Measurements from ENCODE around the gene PIN1. TPM values are rescaled to one million over a fixed set of nuclear protein-coding genes. Genes with fewer than 3 reads are reported as not detected.

The PIN1 gene
- total and polyA plus RNA-seq, 11 donors, result 82.8 to 159 (median 93.1) TPM

- H3K27ac ChIP-seq, result no peak overlapping the region
- ATAC-seq (no peak), DNase-seq (no peak)
- no peaks in the 10 kb centered on the region for H3K36me3 ChIP-seq
- no peaks in the 10 kb centered on the region for H3K9me3 ChIP-seq
- 79 to 84% (median 81%) methylated on average over 16 of the region's 16 CpGs for WGBS, 4 donors
- H3K27me3 ChIP-seq, result no peaks in the 10 kb centered on the region
- no peaks in the 10 kb centered on the region for H3K4me1 ChIP-seq
- TF ChIP-seq POLR2A (IDR thresholded peaks at IDR 0.05), result no peak
- TF ChIP-seq, protein P1, sequence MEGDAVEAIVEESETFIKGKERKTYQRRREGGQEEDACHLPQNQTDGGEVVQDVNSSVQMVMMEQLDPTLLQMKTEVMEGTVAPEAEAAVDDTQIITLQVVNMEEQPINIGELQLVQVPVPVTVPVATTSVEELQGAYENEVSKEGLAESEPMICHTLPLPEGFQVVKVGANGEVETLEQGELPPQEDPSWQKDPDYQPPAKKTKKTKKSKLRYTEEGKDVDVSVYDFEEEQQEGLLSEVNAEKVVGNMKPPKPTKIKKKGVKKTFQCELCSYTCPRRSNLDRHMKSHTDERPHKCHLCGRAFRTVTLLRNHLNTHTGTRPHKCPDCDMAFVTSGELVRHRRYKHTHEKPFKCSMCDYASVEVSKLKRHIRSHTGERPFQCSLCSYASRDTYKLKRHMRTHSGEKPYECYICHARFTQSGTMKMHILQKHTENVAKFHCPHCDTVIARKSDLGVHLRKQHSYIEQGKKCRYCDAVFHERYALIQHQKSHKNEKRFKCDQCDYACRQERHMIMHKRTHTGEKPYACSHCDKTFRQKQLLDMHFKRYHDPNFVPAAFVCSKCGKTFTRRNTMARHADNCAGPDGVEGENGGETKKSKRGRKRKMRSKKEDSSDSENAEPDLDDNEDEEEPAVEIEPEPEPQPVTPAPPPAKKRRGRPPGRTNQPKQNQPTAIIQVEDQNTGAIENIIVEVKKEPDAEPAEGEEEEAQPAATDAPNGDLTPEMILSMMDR (IDR thresholded peaks at IDR 0.05), result no peak
- intact Hi-C loops (cut with DNase I), result no loop called here
- H3K4me3 ChIP-seq, result no peak overlapping the region
Observed at GRCh38 chr19:9865732-9866501, 30.8 kb downstream of the PIN1 start.

DNA sequence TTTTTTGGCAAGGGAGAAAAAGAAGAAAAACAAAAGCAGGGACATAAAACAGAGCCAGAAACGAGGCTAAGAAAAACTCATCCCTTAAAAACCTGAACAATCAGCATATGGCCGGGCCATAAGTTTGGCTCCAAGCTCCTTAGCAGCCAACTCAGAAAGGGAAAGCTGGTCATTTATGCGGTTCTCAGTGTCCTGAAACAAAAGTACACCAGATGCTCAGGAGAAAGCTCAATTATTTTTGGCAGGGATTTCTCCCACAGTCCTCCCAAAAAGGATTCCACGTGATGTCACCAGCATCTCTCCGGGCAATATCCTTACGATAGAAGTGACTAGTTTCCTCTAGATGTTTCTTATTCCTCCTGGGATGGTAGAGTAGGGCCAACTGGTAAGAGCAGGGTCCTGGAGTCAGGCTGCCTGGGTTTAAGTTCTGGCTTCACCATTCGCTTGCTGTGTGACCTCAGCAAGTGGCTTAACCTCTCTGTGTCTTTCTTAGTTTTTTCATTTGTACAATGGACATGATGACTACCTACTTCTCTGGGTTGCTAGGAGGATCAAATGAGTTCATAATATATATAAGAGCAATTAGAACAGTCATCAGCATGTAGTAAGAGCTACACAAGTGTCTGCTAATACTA lies 34.0 kb downstream of the PIN1 start:
- Histone ChIP-seq H3K27ac (no peak overlapping the region), H3K4me3 (no peak overlapping the region), H3K27me3 (peaks cover 0 to 6% (median 0%) of the 10 kb centered on the region in 9 donors), H3K9me3 (no peaks in the 10 kb centered on the region), H3K4me1 (no peaks in the 10 kb centered on the region), H3K36me3 (no peaks in the 10 kb centered on the region)
- intact Hi-C loops (cut with DNase I), result no loop called here
- WGBS, 4 donors, result 66 to 73% (median 69%) methylated on average over 7 of the region's 7 CpGs
- ATAC-seq (no peak), DNase-seq (no peak)
- TF ChIP-seq, protein P1 (IDR thresholded peaks at IDR 0.05), result no peak
- TF ChIP-seq POLR2A (IDR thresholded peaks at IDR 0.05), result no peak

DNA sequence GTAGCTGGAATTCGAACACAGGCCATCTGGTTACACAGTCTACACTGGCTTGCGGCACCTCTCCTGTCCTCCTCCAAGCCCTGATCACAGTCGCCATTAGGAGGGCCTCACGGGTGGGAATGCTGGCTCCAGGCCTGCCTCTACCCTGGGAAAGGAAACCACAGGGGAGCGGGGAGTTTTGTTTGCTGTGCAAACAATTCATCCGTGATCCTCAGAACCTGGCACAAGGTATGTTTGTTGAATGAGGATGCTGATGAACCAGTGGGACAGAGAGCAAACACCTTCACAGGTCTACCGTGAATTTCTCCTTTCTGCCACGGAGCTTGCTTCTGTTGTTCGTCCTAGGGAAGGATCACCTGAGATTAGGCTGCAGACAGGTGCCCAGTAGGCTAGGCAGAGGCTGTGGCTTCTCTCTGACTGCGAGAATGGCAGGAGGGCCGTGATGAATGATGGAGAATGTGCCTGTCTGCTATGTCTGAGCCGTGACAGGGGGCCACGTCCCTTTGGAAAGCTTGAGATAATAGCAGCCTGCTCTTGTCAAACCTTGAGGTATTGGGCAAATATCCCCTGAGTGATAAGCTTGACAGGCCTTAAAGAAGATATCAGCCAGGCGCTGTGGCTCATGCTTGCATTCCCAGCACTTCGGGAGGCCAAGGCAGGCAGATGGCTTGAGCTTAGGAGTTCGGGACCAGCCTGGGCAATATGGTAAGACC lies 36.7 kb downstream of the PIN1 start:
- Histone ChIP-seq H3K4me1 (no peaks in the 10 kb centered on the region), H3K9me3 (no peaks in the 10 kb centered on the region), H3K27me3 (peaks cover 0 to 12% (median 0%) of the 10 kb centered on the region in 9 donors), H3K4me3 (no peak overlapping the region), H3K27ac (no peak overlapping the region), H3K36me3 (no peaks in the 10 kb centered on the region)
- whole genome bisulfite sequencing, 4 donors, result 40 to 46% (median 42%) methylated on average over 11 to 16 of the region's 16 CpGs
- ATAC-seq (no peak), DNase-seq (no peak)
- TF ChIP-seq, protein P1 (IDR thresholded peaks at IDR 0.05), result no peak
- TF ChIP-seq POLR2A (IDR thresholded peaks at IDR 0.05), result no peak
- intact Hi-C loops (cut with DNase I), result no loop called here
